K562 (cell line): Measurements from ENCODE around the gene SIMC1. TPM values are rescaled to one million over a fixed set of nuclear protein-coding genes. Genes with fewer than 3 reads are reported as not detected.

Experiments
- ATAC-seq: fragments of 200-7000 bp; cut with Tn5 transposase; 3 replicates; pipeline ENCODE4 v1.9.1; 2020; ENCODE audit warnings: moderate library complexity
- BruUV-seq: library from RNA; stranded (reverse); fragments of 400-500 nt; replicated peaks from 2 replicates; lab custom pipeline; 2021; lab: Mats Ljungman, UMichigan
- CTCF ChIA-PET: fragments of 300-600 bp; formaldehyde crosslinking; extraction: SDS; loops from one replicate; lab custom pipeline; 2021; ENCODE audit warnings: low intra/inter-chr PET ratio; lab: Yijun Ruan, JAX
- POLR2A ChIA-PET: fragments of 300-600, 350-650 bp; sonication (Branson Sonifier 250); formaldehyde crosslinking; extraction: SDS; loops from one replicate; lab custom pipeline; 2021; ENCODE audit warnings: antibody characterized with exemption, inconsistent platforms; lab: Yijun Ruan, JAX
- DNase-seq, 4 experiments: peaks; one replicate each; pipeline versions ENCODE4 v3.0.0 to v3.0.0-alpha.2; 2011 to 2018; ENCODE audit warnings: low spot score in 3 of 4, mixed read lengths in 3 of 4; ENCODE audit errors: extremely low read depth in 1 of 4
- FAIRE-seq: peaks from 2 replicates; lab custom pipeline; 2011; peaks lifted over from hg19 to GRCh38; lab: Jason Lieb, UNC
- H2AFZ ChIP-seq: 2 replicates; pipeline ENCODE4 v1.6.0; 2011; ENCODE audit warnings: low read depth, low read length, control low read depth, inconsistent platforms
- H3K27ac ChIP-seq: fragments of 200-600 bp; 3 replicates; pipeline ENCODE4 v1.8.0; 2011; ENCODE audit warnings: low read depth, mild to moderate bottlenecking, control low read depth, inconsistent platforms, low read length, moderate library complexity, mixed read lengths; ENCODE audit errors: extremely low read depth
- H3K27me3 ChIP-seq, 2 experiments: fragments of 300-600 bp in 1 of 2; 2 replicates in 1 of 2; 3 replicates in 1 of 2; pipeline versions ENCODE4 v1.6.0 to v1.8.0; 2011; ENCODE audit warnings: inconsistent platforms in 2 of 2, low read length in 2 of 2, mild to moderate bottlenecking in 1 of 2, mixed read lengths in 1 of 2, moderate library complexity in 1 of 2; ENCODE audit not compliant: control insufficient read depth in 2 of 2, insufficient read depth in 2 of 2
- H3K36me3 ChIP-seq: fragments of 300-600 bp; 3 replicates; pipeline ENCODE4 v1.8.0; 2011; ENCODE audit warnings: mild to moderate bottlenecking, low read length, inconsistent platforms; ENCODE audit not compliant: control insufficient read depth, insufficient read depth
- H3K4me1 ChIP-seq, 2 experiments: fragments of 200-600 bp in 1 of 2; replicated peaks in 1 of 2; 2 replicates in 1 of 2; 3 replicates in 1 of 2; pipeline versions ENCODE4 v1.5.1 to v1.8.0; 2011; ENCODE audit warnings: inconsistent platforms in 2 of 2, low read length in 2 of 2, mild to moderate bottlenecking in 1 of 2, mixed read lengths in 1 of 2, moderate library complexity in 1 of 2; ENCODE audit not compliant: control insufficient read depth in 2 of 2, insufficient read depth in 2 of 2
- H3K4me2 ChIP-seq: 2 replicates; pipeline ENCODE4 v1.6.1; 2011; ENCODE audit warnings: low read length, control low read depth, inconsistent platforms, mixed read lengths; ENCODE audit not compliant: insufficient read depth
- H3K4me3 ChIP-seq: fragments of 200-600 bp; sonication (generic), shearing (Covaris generic); 2 replicates; pipeline ENCODE4 v1.5.1; 2016; ENCODE audit warnings: control low read depth, inconsistent platforms
- H3K79me2 ChIP-seq: fragments of 200-600 bp; 3 replicates; pipeline ENCODE4 v1.8.0; 2011; ENCODE audit warnings: low read length, inconsistent platforms; ENCODE audit not compliant: control insufficient read depth, insufficient read depth
- H3K9ac ChIP-seq, 2 experiments: 2 replicates each; pipeline versions ENCODE4 v1.6.0 to v1.6.1; 2011; ENCODE audit warnings: low read depth in 2 of 2, low read length in 2 of 2, control low read depth in 1 of 2, inconsistent platforms in 1 of 2, mild to moderate bottlenecking in 1 of 2, mixed read lengths in 1 of 2; ENCODE audit not compliant: insufficient read depth in 1 of 2
- H3K9me1 ChIP-seq: one replicate; pipeline ENCODE4 v1.6.0; 2011; ENCODE audit warnings: inconsistent platforms, mild to moderate bottlenecking, low read length, moderate library complexity; ENCODE audit not compliant: control insufficient read depth, insufficient read depth
- H3K9me3 ChIP-seq: replicated peaks from 2 replicates; pipeline ENCODE4 v1.5.1; 2011; ENCODE audit warnings: low read depth, low read length, inconsistent platforms; ENCODE audit not compliant: control insufficient read depth, insufficient read depth
- H4K20me1 ChIP-seq: replicated peaks from 2 replicates; pipeline ENCODE4 v1.6.1; 2011; ENCODE audit warnings: low read length, inconsistent platforms, mixed read lengths; ENCODE audit not compliant: control insufficient read depth, insufficient read depth
- FOXA1 ChIP-seq: fragments of 450-650 bp; IDR thresholded peaks from 2 replicates; pipeline ENCODE4 v1.6.1; 2016; ENCODE audit warnings: mild to moderate bottlenecking, borderline replicate concordance
- TSHZ1 ChIP-seq: fragments of 250-450 bp; sonication (Bioruptor Pico); IDR thresholded peaks from 2 replicates; pipeline ENCODE4 v1.4.0; 2020; ENCODE audit warnings: mild to moderate bottlenecking, moderate library complexity
- ZBTB33 ChIP-seq: sonication (generic); formaldehyde crosslinking; IDR thresholded peaks from 2 replicates; pipeline ENCODE4 v1.8.1; 2023; ENCODE audit warnings: mild to moderate bottlenecking, missing genetic modification reagents
- WGBS: fragments of 100-300 bp; shearing (Covaris generic); methylation state at CpG from one replicate; pipeline ENCODE4 v1.1.6; 2016; ENCODE audit warnings: low coverage, mixed read lengths; ENCODE audit not compliant: insufficient coverage; ENCODE audit errors: missing lambda C conversion rate; 5-methylcytosine and 5-hydroxymethylcytosine counted together
- in situ Hi-C: fragments of 300-500 bp; cut with MboI; formaldehyde crosslinking; loops from 4 replicates; pipeline ENCODE4 v1.15.0; 2018; ENCODE audit warnings: inconsistent platforms, mixed read lengths
- intact Hi-C: fragments of 100-400 bp; cut with micrococcal nuclease; formaldehyde crosslinking; loops from 2 replicates; pipeline ENCODE4 v1.14.2; 2022
- polyA plus RNA-seq, 8 experiments: library from polyadenylated mRNA; depleted of rRNA in 4 of 8; stranded (reverse) in 5 of 8; unstranded in 3 of 8; fragments of >200 nt; fragmentation: Nextera tagmentation in 2 of 8; fragmentation: Illumina TruSeq in 1 of 8; extraction: Ambion mirVana in 2 of 8; extraction: Trizol in 1 of 8; gene quantifications; 2 replicates each; pipeline versions ENCODE4 v1.2.1 to v1.2.3, GENCODE V29; 2011 to 2014; ENCODE audit warnings: inconsistent platforms in 1 of 8, missing spikeins in 1 of 8
- total RNA-seq, 7 experiments: library from RNA; depleted of rRNA in 6 of 7; stranded (reverse); fragments of >200 nt in 6 of 7; fragmentation: Illumina TruSeq in 2 of 7; extraction: Trizol in 2 of 7; gene quantifications; 2 replicates each; pipeline versions ENCODE4 v1.2.1 to v1.2.3, GENCODE V29; 2011 to 2021; ENCODE audit warnings: low replicate concordance in 1 of 7

SIMC1 gene
- total and polyA plus RNA-seq, 9 of the 15 experiments (the other 6 are each of a cell fraction or from before 2014, with no cell fraction given), result 7.2 to 36.3 (median 14.7) TPM

GRCh38 chr5:176189857-176190256 lies 48.4 kb upstream of the SIMC1 start (continued):
- no peak for TF ChIP-seq TSHZ1
- TF ChIP-seq, all 486 proteins: peak for 0

GRCh38 chr5:176190886-176191755 lies 47.1 kb upstream of the SIMC1 start:
- Histone ChIP-seq H2AFZ (no peak overlapping the region), H3K27ac (no peak overlapping the region), H3K9ac (peak overlapping the region in 1 of 2 experiments; percentile 17; a peak in 1 of 4 replicates), H3K4me3 (no peak overlapping the region), H3K4me1 (peaks cover 3 to 23% of the 10 kb centered on the region in 2 experiments; a peak in 3 of 5 replicates), H4K20me1 (no peaks in the 10 kb centered on the region), H3K9me1 (no peaks in the 10 kb centered on the region), H3K27me3 (no peaks in the 10 kb centered on the region), H3K79me2 (no peaks in the 10 kb centered on the region)
- in situ Hi-C loops (no loop called here), intact Hi-C loops (no loop called here)
- CTCF ChIA-PET, result no interaction called here
- WGBS, result 56% methylated on average over 19 of the region's 28 CpGs
- DNase-seq, result no peak
- no TSS peak for BruUV-seq
- TF ChIP-seq ZBTB33 (CRISPR knock-in tag) (peak; percentile 58; the same call in 1 of the 2 replicates), FOXA1 (no peak)
- TF ChIP-seq, all 486 proteins: peak for 1
- Histone ChIP-seq H3K4me2 (no peak overlapping the region), H3K36me3 (no peaks in the 10 kb centered on the region), H3K9me3 (no peaks in the 10 kb centered on the region)
- no peak for ATAC-seq
- FAIRE-seq, result no peak
- POLR2A ChIA-PET, result interaction anchor here (0.6 kb wide), 1 partner anchor 10 kb away, joined by 3 read pairs; no protein-coding TSS in a partner anchor
